Renal cortical epithelial cell (primary cell): ENCODE measurements around the gene CDK8. TPM values are rescaled to one million over a fixed set of nuclear protein-coding genes. Genes with fewer than 3 reads are reported as not detected.
"Not testable (repeated sequence)": the region's sequence is repeated elsewhere in the genome, so short reads cannot be mapped to it uniquely, and the experiment has no call there.

Experiments
- DNase-seq: peaks from one replicate; pipeline ENCODE4 v3.0.0-alpha.2; 2011; ENCODE audit warnings: low read depth
- total RNA-seq: library from RNA; depleted of rRNA; stranded (reverse); fragments of >200 nt; gene quantifications from 2 replicates; pipeline ENCODE4 v1.2.3, GENCODE V29; 2014

CDK8 gene
- 23.8 and 24.2 TPM in 2 replicates for total RNA-seq

DNA sequence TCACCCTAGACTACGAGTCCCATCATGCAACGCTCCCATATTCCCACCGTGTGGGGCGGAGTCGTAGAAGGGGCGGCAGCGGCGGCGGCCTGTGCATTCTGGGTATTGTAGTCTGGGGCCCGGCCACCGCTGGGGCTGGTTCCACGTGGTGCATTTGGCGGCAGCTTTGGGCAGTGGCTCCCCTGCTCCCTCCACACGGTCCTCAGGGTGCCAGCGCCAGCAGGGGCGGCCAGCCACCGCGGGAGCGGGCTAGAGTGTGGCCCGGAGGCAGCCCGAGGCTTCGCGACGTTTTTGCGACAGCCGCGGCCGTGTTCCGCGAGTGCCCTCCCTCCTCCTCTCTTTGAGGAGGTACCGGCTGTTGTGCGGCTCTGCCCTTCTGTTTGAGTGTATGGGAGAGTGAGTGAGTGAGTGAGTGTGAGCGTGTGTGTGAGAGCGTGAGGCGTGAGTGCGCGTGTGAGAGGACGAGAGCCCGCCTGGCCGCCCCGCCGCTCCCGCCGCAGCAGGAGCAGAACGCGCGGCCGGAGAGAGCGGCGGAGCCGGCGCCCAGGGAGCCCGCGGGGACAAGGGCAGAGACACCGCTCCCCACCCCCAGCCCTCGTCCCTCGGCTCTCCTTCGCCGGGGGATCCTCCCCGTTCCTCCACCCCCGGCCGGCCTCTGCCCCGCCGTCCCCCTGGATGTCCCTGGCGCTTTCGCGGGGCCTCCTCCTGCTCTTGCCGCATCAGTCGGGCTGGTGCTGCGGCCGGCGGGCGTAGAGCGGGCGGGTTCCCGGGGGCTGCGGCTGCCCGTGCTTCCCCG, at the start of gene CDK8:
CDK8 (plus strand) TSS at position 343 of the 796 bp plus-strand sequence. CDS start 513 bp downstream, outside the sequence.
- DNase-seq: peak; percentile 64

DNA sequence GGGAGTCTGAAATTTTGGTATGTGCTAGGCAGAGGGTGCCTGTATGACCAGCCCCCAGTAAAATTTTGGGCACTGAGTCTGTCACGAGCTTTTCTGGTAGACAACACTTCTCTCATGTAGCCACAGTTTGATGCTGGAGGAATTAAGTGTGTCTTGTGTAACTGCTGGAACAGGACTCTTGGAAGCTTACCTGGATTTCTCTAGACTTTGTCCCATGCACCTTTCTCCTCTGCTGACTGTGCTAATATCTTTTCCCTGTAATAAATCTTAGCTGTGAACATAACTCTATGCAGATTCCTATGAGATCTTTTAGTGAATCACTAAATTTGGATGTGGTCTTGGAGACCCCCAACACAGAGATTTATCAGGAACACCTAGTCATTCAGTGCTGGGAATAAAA, 45.6 kb upstream of the CDK8 start:
- no peak for DNase-seq

DNA sequence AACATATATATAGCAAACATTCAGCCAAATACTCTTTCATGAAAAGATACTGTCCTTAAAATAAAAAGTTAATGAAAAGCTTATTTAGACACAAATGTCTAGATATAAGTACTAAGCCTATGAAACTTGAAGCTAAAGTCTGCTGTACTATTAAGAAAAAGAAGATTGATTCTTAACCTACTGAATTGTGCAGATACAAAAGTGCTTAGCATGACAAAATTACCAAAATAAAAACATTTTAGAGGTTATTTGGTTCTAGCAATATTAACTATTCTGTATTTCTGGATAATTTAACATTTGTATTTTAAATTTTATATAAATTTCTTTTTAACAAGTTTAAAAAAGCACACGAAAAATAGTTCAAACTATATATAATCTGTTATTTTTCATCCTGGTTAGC, 40.6 kb upstream of the CDK8 start:
- no peak for DNase-seq

DNA sequence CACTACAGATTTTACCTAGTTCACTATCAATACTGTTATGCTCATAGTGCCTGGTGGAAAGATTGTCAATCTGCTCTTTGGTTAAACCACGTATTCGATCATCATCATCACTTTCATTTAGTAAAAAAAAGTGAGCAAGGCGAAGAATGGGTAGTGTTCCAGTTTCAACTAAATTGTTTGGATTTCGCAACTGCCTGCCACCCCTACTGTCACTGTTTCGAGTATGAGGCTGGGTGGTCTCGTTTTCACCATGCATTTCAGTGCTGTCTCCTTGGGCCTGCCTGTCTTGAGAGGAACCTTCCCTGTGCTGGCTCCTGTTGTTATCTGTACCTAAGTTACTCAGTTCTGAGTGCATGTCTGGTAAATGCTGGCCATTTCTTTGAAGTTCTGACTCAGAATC, 39.9 kb upstream of the CDK8 start:
- DNase-seq: no peak

DNA sequence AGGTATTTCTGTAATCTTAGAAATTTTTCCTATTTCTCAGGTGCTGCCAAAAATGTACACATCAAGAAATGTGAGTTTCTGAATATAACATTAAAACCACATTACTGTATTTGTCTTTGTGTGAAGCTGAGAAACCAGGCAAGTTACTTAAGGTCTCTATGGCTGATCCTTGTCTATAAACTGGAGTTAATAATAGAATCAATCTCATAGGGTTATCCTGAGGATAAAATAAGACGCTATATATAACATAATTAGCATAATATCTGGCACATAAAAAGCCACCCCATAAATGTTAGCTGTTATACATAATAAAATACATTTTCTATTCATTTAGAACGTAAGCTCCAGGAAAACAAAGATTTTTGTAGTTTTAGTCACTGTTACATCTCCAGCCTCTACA, 37.9 kb upstream of the CDK8 start:
- no peak for DNase-seq

DNA sequence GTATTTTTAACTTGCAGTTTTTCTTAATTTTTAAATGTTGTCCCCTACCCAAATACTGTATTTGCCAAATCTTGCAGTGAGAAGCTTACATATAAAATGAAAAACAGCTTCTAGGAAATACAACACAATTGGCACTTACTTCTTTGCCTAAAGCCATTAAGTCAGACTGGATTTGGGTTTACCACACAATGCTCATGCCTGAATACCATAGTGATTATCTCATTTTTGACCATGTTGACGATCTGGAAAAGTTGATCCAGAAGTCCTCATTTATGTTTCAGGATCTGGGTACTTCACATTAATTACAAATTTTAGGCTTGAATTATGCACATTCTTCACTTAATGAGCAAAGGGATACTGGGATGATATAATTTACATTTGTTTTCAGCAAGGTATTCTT, 34.2 kb upstream of the CDK8 start:
- DNase-seq: no peak

DNA sequence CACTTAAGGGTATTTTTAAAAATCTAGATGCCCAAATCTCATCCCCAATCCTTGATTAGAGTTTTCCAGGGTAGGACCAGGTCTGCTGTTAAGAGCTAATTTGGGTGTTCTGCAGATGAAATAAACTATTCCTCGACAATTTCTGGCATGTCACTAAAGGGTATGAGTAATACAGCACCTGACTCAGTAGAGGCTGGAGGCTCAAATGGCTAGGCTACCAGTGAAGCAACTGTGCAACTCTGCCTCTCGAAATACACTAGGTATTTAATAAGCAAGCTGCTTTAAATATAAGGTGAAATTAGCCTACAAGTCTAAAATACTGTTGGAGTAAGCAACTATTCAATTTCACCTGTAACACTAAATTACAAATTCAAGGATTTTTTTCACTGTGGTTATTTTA, 33.4 kb upstream of the CDK8 start:
- DNase-seq: peak; percentile 65

DNA sequence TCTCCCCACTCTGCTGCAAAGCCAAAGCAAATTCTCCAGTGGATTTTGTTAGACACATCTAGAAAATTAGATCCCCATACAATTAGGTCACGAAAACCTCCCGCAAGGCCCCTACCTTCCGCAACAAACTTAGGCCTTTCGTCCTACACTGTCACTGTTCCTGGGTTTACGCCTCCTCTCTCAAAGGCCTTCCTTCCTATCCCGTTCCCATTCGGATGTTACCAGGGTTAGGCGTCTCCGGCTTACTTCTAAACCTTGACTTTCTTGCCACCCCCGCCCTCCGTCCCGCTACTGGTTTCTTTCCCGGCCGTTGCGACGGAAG, 32.6 kb upstream of the CDK8 start:
- DNase-seq: no peak

DNA sequence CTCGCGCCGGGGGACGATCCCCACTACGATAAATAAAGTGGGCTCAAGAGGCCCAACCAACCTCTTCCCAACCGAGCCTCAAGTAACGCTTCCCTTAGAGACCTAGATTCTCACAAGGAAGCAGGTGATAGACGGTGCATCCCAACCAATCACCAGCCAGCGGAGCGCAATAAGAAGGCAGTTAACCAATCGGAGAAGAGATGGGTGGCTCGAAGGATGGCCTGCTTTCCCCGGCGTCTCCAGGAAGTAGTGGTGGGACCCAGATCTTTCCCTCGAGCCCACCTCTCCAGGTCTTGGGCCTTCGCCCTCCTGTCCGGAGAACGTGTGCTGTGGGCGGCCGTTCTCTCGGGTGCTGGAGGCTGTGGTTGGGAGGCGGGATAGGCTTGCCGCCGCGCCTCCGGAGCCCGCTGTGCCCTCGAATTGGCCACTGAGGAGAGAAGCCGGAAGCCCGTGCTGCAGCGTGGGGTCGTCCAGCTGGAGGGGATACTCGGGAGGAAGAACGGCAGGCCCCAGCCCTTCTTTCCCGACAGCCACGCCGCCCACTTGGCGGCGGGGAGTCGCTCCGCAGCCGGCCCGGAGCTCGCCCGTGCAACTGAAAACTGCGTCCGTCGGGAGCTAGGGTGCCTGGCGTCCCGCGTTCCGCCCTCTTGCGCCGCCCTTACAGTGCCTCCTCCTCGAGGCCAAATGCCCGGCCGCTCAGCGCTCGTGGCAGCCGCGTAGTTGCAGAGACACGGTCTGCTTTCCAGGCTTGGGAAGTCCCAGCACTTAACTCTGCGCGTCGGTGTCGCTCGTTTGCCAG, 32.0 kb upstream of the CDK8 start, which contains the start of gene RNF6:
RNF6 (minus strand) TSS at position 594 of the 799 bp plus-strand sequence. CDS start 2,665 bp downstream, outside the sequence.
- peak; percentile 98 for DNase-seq

DNA sequence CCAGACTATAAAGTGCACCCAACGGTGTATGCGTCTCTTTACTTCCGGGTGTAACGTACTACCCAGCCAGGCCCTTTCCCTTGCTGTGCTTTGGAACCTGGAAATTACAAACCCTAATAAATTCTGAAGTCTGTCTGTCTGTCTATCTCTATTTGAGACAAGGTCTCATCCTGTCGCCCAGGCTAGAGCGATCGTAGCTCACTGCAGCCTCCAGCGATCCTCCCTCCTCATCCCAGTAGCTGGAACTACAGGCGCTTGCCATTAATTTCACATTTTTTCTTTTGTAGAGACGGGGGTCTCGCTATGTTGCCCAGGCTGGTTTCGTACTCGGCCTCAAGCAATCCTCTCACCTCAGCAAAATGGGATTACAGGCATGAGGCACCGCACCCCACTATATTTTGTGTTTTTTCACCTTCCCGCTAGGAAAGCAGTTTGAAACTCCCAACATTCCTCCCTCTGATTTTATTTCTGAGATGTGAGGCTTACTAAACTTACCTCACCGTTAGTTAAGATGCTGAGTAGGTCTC, 31.3 kb upstream of the CDK8 start:
- DNase-seq: no peak

DNA sequence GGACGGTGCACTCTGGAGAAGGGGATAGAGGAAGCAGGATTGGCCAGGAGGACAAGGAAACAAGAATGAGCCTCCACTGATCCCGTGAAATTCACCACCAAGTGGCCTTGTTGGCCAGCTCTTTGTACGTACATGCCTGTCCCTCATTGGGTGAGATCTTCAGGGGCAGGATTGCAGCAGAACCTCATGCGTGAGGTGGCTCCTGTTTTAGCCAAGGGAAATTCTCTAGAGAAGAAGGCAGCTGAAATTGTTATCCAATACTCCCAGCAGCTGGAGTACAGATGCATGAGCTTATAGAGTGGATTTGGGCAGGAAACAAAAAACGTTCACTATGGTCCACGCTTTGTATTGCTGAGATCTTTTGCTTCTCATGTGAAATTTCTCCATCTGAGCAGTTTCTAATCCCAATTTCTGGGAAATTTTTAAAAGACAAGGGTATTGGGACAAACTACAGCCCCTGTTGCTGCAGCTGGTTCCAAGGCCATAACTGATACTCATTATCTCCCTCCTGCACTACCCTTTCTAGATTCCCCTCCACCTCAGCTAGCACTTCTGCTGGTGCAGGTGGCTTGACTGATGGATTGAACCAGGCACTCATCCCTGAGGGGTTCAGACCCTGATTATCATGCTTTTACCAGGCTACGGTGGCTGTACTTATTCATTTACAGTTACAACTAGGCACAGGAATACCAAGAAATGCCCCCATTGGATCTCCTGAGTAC, 27.9 kb upstream of the CDK8 start:
- DNase-seq: no peak

DNA sequence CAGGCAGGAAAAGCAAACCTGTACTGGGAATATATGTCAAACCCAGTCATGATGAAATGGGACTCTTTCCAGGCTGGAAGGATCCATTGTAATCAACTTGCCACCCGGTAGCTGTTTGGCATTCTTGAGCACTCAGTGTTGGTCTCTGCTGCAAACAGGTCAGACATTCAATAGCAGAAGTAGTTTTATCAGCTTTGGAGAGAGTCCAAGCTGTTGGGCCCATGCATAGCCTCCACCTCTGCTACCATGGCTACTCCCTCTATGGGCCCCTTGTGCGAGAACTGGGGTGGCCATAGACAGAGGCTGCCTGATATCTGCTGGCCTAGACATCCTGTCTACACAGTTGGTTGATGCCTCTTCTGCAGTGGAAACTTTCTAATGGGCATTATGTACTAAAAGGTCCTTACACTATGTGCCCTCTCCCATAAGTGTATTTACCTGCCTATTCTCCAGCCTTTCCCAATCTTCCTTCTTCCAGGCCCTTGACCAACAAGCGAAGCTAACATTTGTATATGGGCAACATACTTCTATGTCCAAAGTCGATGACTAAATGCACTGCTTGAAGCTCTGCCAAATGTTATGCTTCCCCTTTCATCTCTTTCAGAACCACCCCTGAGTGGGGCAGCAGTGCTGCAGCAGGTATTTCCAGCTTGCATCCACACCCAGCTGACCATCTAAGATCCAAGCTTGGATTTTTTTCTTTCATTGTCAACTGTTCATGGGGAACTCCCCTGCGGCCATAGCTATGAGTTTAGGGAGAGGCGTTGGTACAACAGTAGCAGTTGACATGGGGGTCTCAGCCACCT, 26.6 kb upstream of the CDK8 start:
- no peak for DNase-seq

DNA sequence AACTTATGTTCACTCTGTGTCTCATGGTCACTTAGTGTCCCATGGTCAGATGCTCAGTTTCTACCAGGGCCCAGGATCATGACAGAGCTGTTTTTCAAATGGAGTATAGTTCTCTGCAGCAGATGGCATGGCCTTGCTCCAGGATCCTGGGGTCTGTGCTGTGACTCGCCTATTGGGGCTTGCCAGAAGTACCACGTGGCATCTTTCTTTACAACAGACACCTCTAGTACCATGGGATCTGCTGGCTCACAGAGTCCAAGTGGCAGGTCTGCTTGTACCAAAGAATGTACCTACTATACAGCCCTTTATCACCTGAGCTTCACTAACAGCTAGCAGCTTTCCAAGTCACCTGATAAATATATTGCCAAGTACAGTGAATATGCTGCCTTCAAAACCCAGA, 25.8 kb upstream of the CDK8 start:
- no peak for DNase-seq

DNA sequence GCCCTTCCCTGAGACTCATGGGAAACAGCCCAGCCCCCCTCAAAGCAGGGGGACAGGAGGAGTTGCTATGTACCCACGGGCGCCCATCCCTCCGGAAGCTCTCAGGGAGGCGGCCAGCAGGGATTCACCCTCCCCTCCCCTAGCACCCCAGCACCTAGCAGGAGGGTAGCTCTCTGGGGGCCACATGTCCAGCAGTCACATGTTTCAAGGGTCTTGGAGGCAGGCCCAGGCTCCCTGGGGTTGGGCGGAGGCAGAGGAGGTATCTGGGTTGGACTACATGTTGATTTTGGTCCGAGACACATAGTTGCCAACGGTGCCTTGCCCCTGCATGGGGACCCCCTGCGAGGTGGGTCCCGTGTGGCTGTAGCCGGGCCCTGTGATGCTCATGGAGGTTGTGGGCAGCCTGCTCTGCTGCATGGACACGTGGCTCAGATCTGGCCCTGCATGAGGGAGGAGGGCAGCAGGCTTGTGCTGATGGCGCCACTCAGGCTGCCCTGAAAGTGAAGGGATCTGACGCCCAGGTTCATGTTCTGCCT, 24.8 kb upstream of the CDK8 start:
- DNase-seq: no peak

DNA sequence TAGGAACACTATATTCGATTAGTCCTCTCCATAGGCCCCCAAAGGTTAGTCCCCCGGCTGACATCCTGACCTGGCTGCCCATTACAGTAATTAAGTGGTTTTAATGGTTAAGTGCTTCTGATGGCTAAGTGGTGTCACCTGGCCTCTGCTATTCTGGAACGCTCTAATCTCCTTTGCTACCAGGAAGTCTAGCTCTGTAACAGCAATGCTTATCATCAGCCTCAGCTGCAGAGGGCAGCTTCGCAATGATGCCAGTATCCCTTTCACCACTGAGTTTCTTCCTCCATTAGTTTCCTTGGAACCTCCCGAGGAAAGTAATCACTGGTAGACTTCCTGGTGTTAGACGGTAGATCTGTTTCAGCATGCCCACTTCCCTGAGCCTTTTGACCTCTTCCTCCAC, 23.2 kb upstream of the CDK8 start:
- DNase-seq: no peak

DNA sequence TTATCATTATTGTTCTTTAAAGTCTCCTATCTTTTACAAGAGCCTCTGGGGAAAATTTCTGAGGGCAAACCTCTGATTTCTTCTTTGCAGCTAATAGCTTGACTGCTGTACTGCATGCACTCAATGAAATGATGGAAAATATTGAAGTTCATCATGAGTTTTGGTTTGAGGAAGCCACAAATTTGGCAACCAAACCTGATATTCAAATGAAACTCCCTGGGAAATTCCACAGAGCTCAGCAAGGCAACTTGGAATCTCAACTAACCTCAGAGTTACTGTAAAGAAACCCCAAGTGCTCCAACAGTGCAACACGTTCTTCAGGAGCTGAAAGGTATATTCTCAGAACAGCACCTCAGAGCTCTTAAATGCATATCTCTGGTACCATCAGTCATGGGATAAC, 17.6 kb upstream of the CDK8 start:
- no peak for DNase-seq

DNA sequence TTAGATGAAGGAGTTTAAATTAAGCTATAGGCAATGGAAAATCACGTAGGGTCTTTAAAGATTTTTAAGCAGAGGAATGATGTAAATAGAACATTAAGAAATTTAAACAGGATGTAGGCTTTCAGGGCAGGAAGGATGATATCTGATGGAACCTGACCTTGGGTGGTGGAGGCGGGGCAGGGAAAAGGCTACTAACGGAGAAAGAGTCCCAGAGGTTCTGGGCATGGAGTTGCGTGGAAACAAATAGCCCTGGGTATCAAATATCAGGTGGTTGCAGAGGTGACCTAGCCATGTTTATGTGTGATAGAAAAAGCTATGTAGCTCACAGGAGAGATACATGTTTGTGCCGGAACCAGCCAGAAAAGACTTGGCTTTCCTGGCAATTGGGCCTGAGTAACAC, 7.8 kb upstream of the CDK8 start:
- DNase-seq: no peak

DNA sequence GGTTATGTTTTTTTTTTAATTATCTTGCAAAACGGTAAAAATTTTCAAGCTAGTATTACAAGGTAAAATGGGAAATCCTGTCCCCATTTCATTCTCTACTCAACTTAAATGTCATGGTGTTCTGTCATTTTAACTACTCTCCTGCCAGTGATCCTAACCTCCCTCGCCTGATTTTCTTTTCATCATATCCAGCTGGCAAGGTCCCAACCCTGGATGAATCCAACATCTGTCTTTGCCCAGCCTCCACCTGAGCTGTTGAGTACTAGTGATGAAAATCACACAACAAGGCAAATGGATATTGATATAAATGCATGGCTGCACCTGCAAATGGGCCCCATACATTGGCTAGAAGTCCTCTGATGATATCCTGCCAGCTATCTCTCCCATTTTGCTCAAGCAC, 6.9 kb upstream of the CDK8 start:
- DNase-seq: no peak

DNA sequence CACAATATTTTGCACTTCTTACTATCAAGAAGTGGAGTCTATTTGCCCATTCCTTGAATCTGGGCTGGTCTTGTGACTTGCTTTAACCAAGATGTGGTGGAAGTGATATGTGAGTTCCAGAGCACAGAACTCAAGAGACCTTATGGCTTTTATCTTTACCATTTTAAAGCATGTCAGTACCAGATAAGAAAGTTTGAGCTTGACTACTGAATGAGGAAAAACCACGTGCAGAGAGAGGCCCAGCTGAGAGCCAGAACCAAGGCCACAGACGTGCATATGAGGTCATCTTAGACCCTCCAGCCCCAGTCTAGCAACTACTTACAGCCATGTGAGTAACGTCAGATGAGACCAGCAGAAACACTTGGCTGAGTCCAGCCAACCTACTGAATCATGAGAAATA, 6.3 kb upstream of the CDK8 start:
- no peak for DNase-seq

DNA sequence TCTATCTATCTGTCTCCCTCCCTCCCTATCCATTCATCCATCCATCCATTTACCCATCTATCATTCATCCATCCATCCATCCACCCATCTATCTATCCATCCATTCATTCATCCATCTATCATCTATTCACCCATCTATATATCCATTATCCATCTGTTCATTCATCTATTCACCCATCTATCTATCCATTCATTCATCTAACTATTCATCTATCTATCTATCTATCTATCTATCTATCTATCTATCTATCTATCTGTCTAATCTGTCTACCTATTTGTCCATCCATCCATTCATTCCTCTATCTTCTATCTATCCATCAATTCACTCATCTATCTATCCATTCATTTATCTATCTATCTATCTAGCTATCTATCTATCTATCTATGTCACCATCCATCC, 4.4 kb upstream of the CDK8 start:
- DNase-seq: no peak

DNA sequence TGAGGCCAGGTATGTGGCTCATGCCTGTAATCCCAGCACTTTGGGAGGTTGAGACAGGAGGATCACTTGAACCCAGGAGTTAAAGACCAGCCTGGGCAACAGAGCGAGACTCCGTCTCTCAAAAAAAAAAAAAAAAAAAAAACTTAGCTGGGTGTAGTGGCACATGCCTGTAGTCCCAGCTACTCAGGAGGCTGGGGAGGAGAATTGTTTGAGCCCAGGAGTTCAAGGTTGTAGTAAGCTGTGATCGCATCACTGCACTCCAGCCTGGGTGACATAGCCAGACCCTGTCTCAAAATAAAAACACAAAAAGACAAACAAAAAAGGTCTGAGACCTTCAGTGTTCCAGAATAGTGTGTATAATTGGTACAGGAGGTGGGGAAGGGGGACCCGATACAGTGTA, 1.9 kb upstream of the CDK8 start:
- not testable (repeated sequence) for DNase-seq
